ENCODE results near the gene PCK1. TPM values are rescaled to one million over a fixed set of nuclear protein-coding genes. Genes with fewer than 3 reads are reported as not detected.

PCK1 gene
- total RNA-seq, 1 experiment from 2014 or later = not detected

- Histone ChIP-seq H3K9me3 (ENCODE audit: control insufficient read depth, low read depth, low read length) (no peaks in the 10 kb centered on the region), H3K18ac (ENCODE audit: insufficient read length, low read depth, low read length) (no peak overlapping the region), H2AFZ (ENCODE audit: low read length) (no peak overlapping the region), H2BK12ac (ENCODE audit: insufficient read length, low read depth, low read length) (no peak overlapping the region), H4K20me1 (ENCODE audit: control insufficient read depth, insufficient read depth, insufficient read length) (no peaks in the 10 kb centered on the region), H3T11ph (ENCODE audit: low read length) (no peak overlapping the region), H3K27ac (ENCODE audit: insufficient read length, low read depth, low read length) (no peak overlapping the region), H3K4ac (ENCODE audit: low read depth, low read length) (no peak overlapping the region), H2BK15ac (ENCODE audit: low read depth, low read length) (no peak overlapping the region), H2BK5ac (ENCODE audit: insufficient read length, low read length) (no peak overlapping the region), H3K56ac (ENCODE audit: insufficient read length, low read depth, low read length) (no peak overlapping the region), H2BK120ac (ENCODE audit: low read depth, low read length, poor library complexity, severe bottlenecking) (no peak overlapping the region), H3K27me3 (ENCODE audit: insufficient read depth, low read length) (no peaks in the 10 kb centered on the region), H2BK20ac (ENCODE audit: low read depth, low read length, poor library complexity, severe bottlenecking) (no peak overlapping the region), H4K5ac (ENCODE audit: insufficient read length, low read depth, low read length) (no peak overlapping the region), H3K4me1 (ENCODE audit: insufficient read depth, low read length) (no peaks in the 10 kb centered on the region), H3K4me2 (ENCODE audit: insufficient read depth, insufficient read length, low read length) (no peak overlapping the region), H3K23ac (ENCODE audit: insufficient read length, low read depth, low read length) (no peak overlapping the region), H4K8ac (replicated peaks; ENCODE audit: insufficient read length, low read depth, low read length) (no peak overlapping the region), H2AK5ac (ENCODE audit: insufficient read length, low read length) (no peak overlapping the region), H4K91ac (ENCODE audit: insufficient read length, low read depth, low read length) (no peak overlapping the region), H3K23me2 (ENCODE audit: insufficient read length, low read depth, low read length, poor library complexity, severe bottlenecking) (no peaks in the 10 kb centered on the region), H3K14ac (ENCODE audit: insufficient read depth, low read length) (no peak overlapping the region), H3K79me1 (ENCODE audit: insufficient read depth, low read depth, low read length, poor library complexity, severe bottlenecking) (no peaks in the 10 kb centered on the region), H3K9ac (ENCODE audit: extremely low read depth, insufficient read length, low read length) (no peak overlapping the region), H3K79me2 (ENCODE audit: insufficient read depth, low read length) (no peaks in the 10 kb centered on the region)
- Mint-ChIP-seq H3K27me3 (ENCODE audit: low read depth) (peaks cover 9% of the 10 kb centered on the region), H3K4me3 (no peak overlapping the region), H3K9me3 (peaks cover 0 to 9% of the 10 kb centered on the region in 2 experiments; a peak in 3 of 5 replicates), H3K27ac (no peak overlapping the region), H3K4me1 (peaks cover 3 to 27% of the 10 kb centered on the region in 2 experiments; a peak in 3 of 4 replicates), H3K36me3 (ENCODE audit: insufficient read depth in 1 of 3, low read depth in 3 of 3) (no peaks in the 10 kb centered on the region)
- no peak for DNase-seq
- no CpG with 5 or more reads among the region's 5 CpGs for WGBS (ENCODE audit: extremely low coverage, insufficient read length, low lambda C conversion rate)
- TF ChIP-seq CTCF (conservative IDR thresholded peaks at IDR 0.05) = no peak
Observed at GRCh38 chr20:57588596-57588995, 27.7 kb downstream of the PCK1 start.

Data from H9 (cell line).